Measurements from ENCODE around the gene TMEM86A. TPM values are rescaled to one million over a fixed set of nuclear protein-coding genes. Genes with fewer than 3 reads are reported as not detected.

The TMEM86A gene
- polyA plus RNA-seq, 2 of the 4 experiments (the other 2 are of a cell fraction): 0.10 to 0.41 TPM

- H3K4me3 ChIP-seq: no peak overlapping the region
- DNase-seq (ENCODE audit: low read depth in 1 of 2, low spot score in 1 of 2) (no peak), ATAC-seq (no peak), FAIRE-seq (no peak)
- ChIA-PET CTCF (no interaction called here), POLR2A (no interaction called here)
- 84% methylated on average over 7 of the region's 7 CpGs for WGBS (ENCODE audit: missing lambda C conversion rate)
- TF ChIP-seq HOXB5 (CRISPR knock-in tag; IDR thresholded peaks at IDR 0.05) (no peak), JUN (IDR thresholded peaks at IDR 0.05) (no peak), CBX8 (IDR thresholded peaks at IDR 0.05) (no peak), HEYL (CRISPR knock-in tag; IDR thresholded peaks at IDR 0.05) (no peak), RAD21 (conservative IDR thresholded peaks at IDR 0.05 in 1 of 2, IDR thresholded peaks at IDR 0.05 in 1 of 2) (no peak), CTCF (IDR thresholded peaks at IDR 0.05) (no peak), TP53 (CRISPR knock-in tag; IDR thresholded peaks at IDR 0.05) (no peak), POLR2AphosphoS2 (conservative IDR thresholded peaks at IDR 0.05; ENCODE audit: low read length) (no peak), EHF (CRISPR knock-in tag; IDR thresholded peaks at IDR 0.05) (no peak), BHLHE40 (IDR thresholded peaks at IDR 0.05; ENCODE audit: low read depth, low read length) (no peak), JUNB (IDR thresholded peaks at IDR 0.05) (no peak), FOSL2 (IDR thresholded peaks at IDR 0.05) (no peak), FOSL2 (CRISPR knock-in tag; IDR thresholded peaks at IDR 0.05) (no peak), HOXB13 (CRISPR knock-in tag; IDR thresholded peaks at IDR 0.05; ENCODE audit: low read depth) (no peak), CEBPB (IDR thresholded peaks at IDR 0.05) (no peak), ZC3H11A (IDR thresholded peaks at IDR 0.05) (no peak)
- no peaks in the 10 kb centered on the region for H3K9me3 ChIP-seq
- no peak overlapping the region for H3K27ac ChIP-seq
- no peak overlapping the region for H3K4me2 ChIP-seq
- no peaks in the 10 kb centered on the region for H3K4me1 ChIP-seq
These were observed 2.3 kb downstream of the TMEM86A start for GRCh38 chr11:18700872-18701271.

GRCh38 chr11:18701614-18702216 lies 3.1 kb downstream of the TMEM86A start:
- no peak for DNase-seq (ENCODE audit: low read depth in 1 of 2, low spot score in 1 of 2)
- Histone ChIP-seq H3K27ac (no peak overlapping the region), H3K4me2 (no peak overlapping the region), H3K9me3 (no peaks in the 10 kb centered on the region), H3K4me1 (no peaks in the 10 kb centered on the region), H3K4me3 (no peak overlapping the region)
- POLR2A ChIA-PET: no interaction called here
- no peak for FAIRE-seq
- TF ChIP-seq NFE2L2 (conservative IDR thresholded peaks at IDR 0.05; ENCODE audit: low read length) (no peak), MAZ (IDR thresholded peaks at IDR 0.05; ENCODE audit: borderline replicate concordance, low read depth, low read length) (no peak), FOXS1 (CRISPR knock-in tag; IDR thresholded peaks at IDR 0.05) (no peak), RCOR1 (IDR thresholded peaks at IDR 0.05; ENCODE audit: low read depth, low read length) (no peak)
- CTCF ChIA-PET: interaction anchor here (1.4 kb wide), 1 partner anchor 161 kb away, joined by 4 read pairs; no protein-coding TSS in a partner anchor
- ATAC-seq: no peak
- WGBS (ENCODE audit: missing lambda C conversion rate): 59% methylated on average over 17 of the region's 17 CpGs

- WGBS (ENCODE audit: missing lambda C conversion rate): 70% methylated on average over 1 of the region's 2 CpGs
- POLR2A ChIA-PET: no interaction called here
- no peak for DNase-seq (ENCODE audit: low read depth in 1 of 2, low spot score in 1 of 2)
- CTCF ChIA-PET: interaction anchor here (0.6 to 2.7 kb wide), 3 partner anchors 19 to 162 kb away, joined by 3 to 17 read pairs (median 4); no protein-coding TSS in a partner anchor
- Histone ChIP-seq H3K4me3 (no peak overlapping the region), H3K9me3 (no peaks in the 10 kb centered on the region), H3K4me1 (no peaks in the 10 kb centered on the region), H3K27ac (no peak overlapping the region), H3K4me2 (no peak overlapping the region)
- no peak for TF ChIP-seq FOSL2 (IDR thresholded peaks at IDR 0.05)
- no peak for TF ChIP-seq FOSL2 (CRISPR knock-in tag; IDR thresholded peaks at IDR 0.05)
- no peak for TF ChIP-seq HOXB5 (CRISPR knock-in tag; IDR thresholded peaks at IDR 0.05)
- TF ChIP-seq TFCP2L1 (CRISPR knock-in tag; IDR thresholded peaks at IDR 0.05): no peak
- TF ChIP-seq RARB (CRISPR knock-in tag; IDR thresholded peaks at IDR 0.05): no peak
- TF ChIP-seq NPAS2 (CRISPR knock-in tag; IDR thresholded peaks at IDR 0.05; ENCODE audit: borderline replicate concordance): no peak
- no peak for TF ChIP-seq SREBF2 (IDR thresholded peaks at IDR 0.05)
- no peak for TF ChIP-seq E2F6 (IDR thresholded peaks at IDR 0.05; ENCODE audit: borderline replicate concordance, low read depth)
- TF ChIP-seq ELK1 (IDR thresholded peaks at IDR 0.05; ENCODE audit: low read depth, low read length): no peak
- TF ChIP-seq PHF8 (IDR thresholded peaks at IDR 0.05; ENCODE audit: borderline replicate concordance, low read depth): no peak
- TF ChIP-seq ZC3H11A (IDR thresholded peaks at IDR 0.05): no peak
- no peak for TF ChIP-seq KDM5A (IDR thresholded peaks at IDR 0.05)
- no peak for FAIRE-seq
- no peak for ATAC-seq
These were observed 4.6 kb downstream of the TMEM86A start for GRCh38 chr11:18703001-18703763.
